Neural progenitor cell (in vitro differentiated cells): ENCODE data around the gene ADAMTSL1.

Source experiments
- EZH2 ChIP-seq: fragments of 200-600 bp; sonication (generic); IDR thresholded peaks from 2 replicates; pipeline ENCODE4 v1.6.1; 2017; ENCODE audit warnings: antibody characterized with exemption, mild to moderate bottlenecking, moderate library complexity
- EZH2phosphoT487 ChIP-seq: fragments of 200-600 bp; sonication (generic); IDR thresholded peaks from 2 replicates; pipeline ENCODE4 v1.6.1; 2017; ENCODE audit warnings: antibody characterized with exemption
- TF ChIP-seq, protein P1 (sequence below): fragments of 200-600 bp; sonication (generic); IDR thresholded peaks from 2 replicates; pipeline ENCODE4 v1.5.1; 2017; ENCODE audit warnings: antibody characterized with exemption, mild to moderate bottlenecking

DNA sequence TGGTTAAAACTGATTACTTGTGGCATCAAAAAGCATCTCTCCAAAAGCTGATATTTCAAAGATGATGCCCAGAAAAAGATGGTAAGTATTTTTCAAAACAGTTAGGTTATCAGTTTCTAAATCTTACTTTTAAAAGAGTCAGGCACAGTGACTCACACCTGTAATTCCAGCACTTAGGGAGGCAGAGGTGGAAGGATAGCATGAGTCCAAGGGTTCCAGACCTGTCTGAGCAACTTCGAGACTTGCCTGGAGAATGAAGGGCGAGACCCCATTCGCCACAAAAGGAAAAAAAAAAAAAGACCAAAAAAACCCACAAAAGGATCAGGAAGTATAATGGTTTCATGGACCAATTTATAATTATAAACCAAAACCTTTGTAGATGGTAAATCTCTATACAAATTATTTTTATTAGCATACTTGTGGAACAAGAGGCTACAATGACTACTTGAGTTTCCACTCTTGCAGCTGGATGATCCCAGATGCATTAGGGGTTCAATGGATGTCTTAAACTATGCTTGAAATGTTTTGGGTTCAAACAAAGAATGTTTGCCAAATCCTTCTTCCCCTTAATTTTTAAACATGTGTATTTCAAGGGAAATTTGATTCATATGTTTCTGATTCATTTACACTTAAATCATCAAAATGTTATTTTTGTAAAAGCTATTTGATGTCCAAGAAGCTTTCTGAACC, 96.1 kb downstream of the ADAMTSL1 start:
- TF ChIP-seq, protein P1, sequence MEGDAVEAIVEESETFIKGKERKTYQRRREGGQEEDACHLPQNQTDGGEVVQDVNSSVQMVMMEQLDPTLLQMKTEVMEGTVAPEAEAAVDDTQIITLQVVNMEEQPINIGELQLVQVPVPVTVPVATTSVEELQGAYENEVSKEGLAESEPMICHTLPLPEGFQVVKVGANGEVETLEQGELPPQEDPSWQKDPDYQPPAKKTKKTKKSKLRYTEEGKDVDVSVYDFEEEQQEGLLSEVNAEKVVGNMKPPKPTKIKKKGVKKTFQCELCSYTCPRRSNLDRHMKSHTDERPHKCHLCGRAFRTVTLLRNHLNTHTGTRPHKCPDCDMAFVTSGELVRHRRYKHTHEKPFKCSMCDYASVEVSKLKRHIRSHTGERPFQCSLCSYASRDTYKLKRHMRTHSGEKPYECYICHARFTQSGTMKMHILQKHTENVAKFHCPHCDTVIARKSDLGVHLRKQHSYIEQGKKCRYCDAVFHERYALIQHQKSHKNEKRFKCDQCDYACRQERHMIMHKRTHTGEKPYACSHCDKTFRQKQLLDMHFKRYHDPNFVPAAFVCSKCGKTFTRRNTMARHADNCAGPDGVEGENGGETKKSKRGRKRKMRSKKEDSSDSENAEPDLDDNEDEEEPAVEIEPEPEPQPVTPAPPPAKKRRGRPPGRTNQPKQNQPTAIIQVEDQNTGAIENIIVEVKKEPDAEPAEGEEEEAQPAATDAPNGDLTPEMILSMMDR = no peak
- TF ChIP-seq EZH2 (no peak), EZH2phosphoT487 (no peak)
